Keratinocyte (primary cell): ENCODE data around the gene FGD4. TPM values are rescaled to one million over a fixed set of nuclear protein-coding genes. Genes with fewer than 3 reads are reported as not detected.

ENCODE experiments used
- DNase-seq: peaks from one replicate; pipeline ENCODE4 v3.0.0-alpha.2; 2011; ENCODE audit warnings: low read depth, missing footprints, low spot score
- FAIRE-seq: peaks from 2 replicates; lab custom pipeline; 2011; peaks lifted over from hg19 to GRCh38; lab: Jason Lieb, UNC
- H2AFZ ChIP-seq: 2 replicates; pipeline ENCODE4 v1.6.0; 2012; ENCODE audit warnings: low read length, control low read depth, inconsistent platforms; ENCODE audit not compliant: control insufficient read depth
- H3K27ac ChIP-seq: 2 replicates; pipeline ENCODE4 v1.5.1; 2011; ENCODE audit warnings: low read length; ENCODE audit not compliant: control insufficient read depth, insufficient read depth
- H3K27me3 ChIP-seq: 3 replicates; pipeline ENCODE4 v1.6.0; 2011; ENCODE audit warnings: low read length; ENCODE audit not compliant: control insufficient read depth, insufficient read depth; ENCODE audit errors: extremely low read depth
- H3K36me3 ChIP-seq, 2 experiments: 2 replicates in 1 of 2; 3 replicates in 1 of 2; pipeline ENCODE4 v1.5.1; 2011; ENCODE audit warnings: low read length in 2 of 2, mild to moderate bottlenecking in 1 of 2; ENCODE audit not compliant: control insufficient read depth in 2 of 2, insufficient read depth in 2 of 2; ENCODE audit errors: extremely low read depth in 1 of 2
- H3K4me1 ChIP-seq: 3 replicates; pipeline ENCODE4 v1.5.1; 2011; ENCODE audit warnings: low read length; ENCODE audit not compliant: control insufficient read depth, insufficient read depth; ENCODE audit errors: extremely low read depth
- H3K4me2 ChIP-seq: 3 replicates; pipeline ENCODE4 v1.6.0; 2011; ENCODE audit warnings: low read depth, low read length; ENCODE audit not compliant: control insufficient read depth, insufficient read depth; ENCODE audit errors: extremely low read depth
- H3K4me3 ChIP-seq, 3 experiments: fragments of 200-600 bp in 1 of 3; sonication (generic) in 1 of 3; 2 replicates in 2 of 3; 3 replicates in 1 of 3; pipeline ENCODE4 v1.5.1; 2011 to 2016; ENCODE audit warnings: low read length in 3 of 3, mild to moderate bottlenecking in 3 of 3, control low read depth in 2 of 3, inconsistent platforms in 1 of 3, low read depth in 1 of 3, mixed read lengths in 1 of 3, mixed run types in 1 of 3, moderate library complexity in 1 of 3; ENCODE audit not compliant: control insufficient read depth in 2 of 3, insufficient read depth in 2 of 3; ENCODE audit errors: extremely low read depth in 1 of 3
- H3K79me2 ChIP-seq: 2 replicates; pipeline ENCODE4 v1.6.0; 2012; ENCODE audit warnings: low read length; ENCODE audit not compliant: control insufficient read depth, insufficient read depth
- H3K9ac ChIP-seq: 3 replicates; pipeline ENCODE4 v1.6.0; 2011; ENCODE audit warnings: low read length; ENCODE audit not compliant: control insufficient read depth, insufficient read depth; ENCODE audit errors: extremely low read depth
- H3K9me1 ChIP-seq: 3 replicates; pipeline ENCODE4 v1.6.0; 2011; ENCODE audit warnings: low read length; ENCODE audit not compliant: control insufficient read depth, insufficient read depth; ENCODE audit errors: extremely low read depth
- H3K9me3 ChIP-seq: 2 replicates; pipeline ENCODE4 v1.5.1; 2012; ENCODE audit warnings: low read depth, low read length; ENCODE audit not compliant: control insufficient read depth
- H4K20me1 ChIP-seq: 3 replicates; pipeline ENCODE4 v1.6.0; 2011; ENCODE audit warnings: low read length; ENCODE audit not compliant: control insufficient read depth, insufficient read depth; ENCODE audit errors: extremely low read depth
- EZH2 ChIP-seq: IDR thresholded peaks from one replicate; pipeline ENCODE4 v1.6.1; 2012; ENCODE audit warnings: inconsistent platforms, mild to moderate bottlenecking, low read length, moderate library complexity
- dilution Hi-C: fragments of 300-500 bp; cut with MboI; formaldehyde crosslinking; loops from one replicate; pipeline ENCODE4 v1.7.0; 2020; ENCODE audit warnings: low sequenced_read_pairs; ENCODE audit not compliant: extremely low pct_ligation_motif_present
- polyA plus RNA-seq, 5 experiments: library from polyadenylated mRNA; depleted of rRNA in 3 of 5; stranded (reverse) in 3 of 5; stranded (forward) in 1 of 5; unstranded in 1 of 5; fragments of >200 nt; gene quantifications; 1 replicate in 1 of 5; 2 replicates in 3 of 5; 3 replicates in 1 of 5; pipeline versions ENCODE4 v1.2.1 to v1.2.3, GENCODE V29; 2011 to 2012; ENCODE audit warnings: missing spikeins in 2 of 5, low read depth in 1 of 5, low replicate concordance in 1 of 5
- TF ChIP-seq, protein P1 (sequence below), 3 experiments: IDR thresholded peaks in 1 of 3; conservative IDR thresholded peaks in 1 of 3; optimal IDR thresholded peaks in 1 of 3; 2 replicates in 2 of 3; 3 replicates in 1 of 3; pipeline versions ENCODE3 to v1.5.1; 2011; ENCODE audit warnings: low read length in 3 of 3, mild to moderate bottlenecking in 3 of 3, moderate library complexity in 2 of 3, control low read depth in 1 of 3, inconsistent platforms in 1 of 3; ENCODE audit not compliant: insufficient read depth in 2 of 3; ENCODE audit errors: extremely low read depth in 1 of 3

FGD4 gene
- polyA plus RNA-seq, 1 donor (not counting 4 experiments of a cell fraction or from before 2014, with no cell fraction given) = 10.5 TPM

DNA sequence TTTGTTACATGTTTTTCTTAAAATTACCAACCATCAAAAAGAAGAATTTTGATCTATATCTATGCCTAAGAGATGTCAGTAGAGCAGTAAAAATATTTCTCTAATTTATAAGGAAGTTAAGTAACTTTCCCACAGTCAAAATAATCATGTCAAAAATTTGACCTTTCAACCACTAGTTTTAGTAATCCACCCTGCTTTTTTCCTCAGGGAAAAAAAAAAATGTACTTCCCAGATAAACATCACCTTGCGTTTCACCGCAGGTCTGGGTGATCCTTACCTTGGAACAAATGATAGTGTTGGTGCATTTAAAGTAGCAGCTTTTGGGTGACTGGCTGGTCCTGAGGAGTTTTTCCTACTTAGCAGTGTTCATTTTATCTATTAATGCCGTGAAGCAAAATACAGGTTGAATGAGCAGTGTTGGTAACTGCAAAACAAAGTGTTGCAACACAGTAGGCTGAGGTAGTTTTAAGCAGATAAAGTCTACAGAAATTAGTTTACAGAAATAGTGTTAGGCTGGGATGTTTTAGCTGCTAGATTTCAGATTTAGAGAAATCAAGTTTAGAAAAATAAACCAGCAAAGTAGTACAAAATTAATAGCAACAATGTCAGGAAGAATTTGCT, 142.5 kb downstream of the FGD4 start:
- FAIRE-seq = no peak
- H3K27ac ChIP-seq = no peak overlapping the region
- H4K20me1 ChIP-seq = peaks cover 6% of the 10 kb centered on the region

DNA sequence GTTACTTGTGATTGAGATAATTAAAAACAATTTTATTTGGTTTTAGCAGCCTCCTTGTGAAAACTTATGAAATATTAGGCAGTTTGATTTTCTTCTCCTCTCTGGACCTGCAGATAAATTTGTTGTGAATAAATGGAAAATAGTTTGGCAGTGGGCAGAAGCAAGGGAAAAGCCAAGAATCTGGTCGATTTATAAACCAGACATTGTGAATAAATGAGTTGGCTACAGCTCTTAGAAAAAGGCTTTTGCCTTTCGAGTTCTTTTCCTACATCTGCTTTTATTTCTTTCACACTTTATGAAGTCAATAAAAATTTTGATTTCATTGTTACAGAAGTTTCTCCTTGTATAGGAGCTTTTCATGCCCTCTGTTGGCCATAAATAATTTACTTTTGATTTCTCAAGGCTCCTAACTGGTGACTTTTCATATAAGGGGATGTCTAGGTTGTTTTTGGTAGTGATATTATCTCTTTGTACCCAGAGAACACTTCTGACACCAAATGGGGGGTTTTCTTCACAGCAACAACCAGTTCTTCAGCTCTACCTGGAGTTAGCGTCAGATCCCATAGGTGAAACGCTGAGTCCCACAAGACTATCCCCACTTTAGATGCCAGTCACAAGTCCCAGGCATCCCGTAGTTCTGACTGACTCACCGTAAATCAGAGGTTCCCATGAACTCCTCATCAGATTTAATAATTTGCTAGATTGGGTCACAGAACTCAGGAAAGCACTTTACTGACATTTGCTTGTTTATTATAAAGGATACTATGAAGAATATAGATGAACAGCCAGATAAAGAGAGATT, 143.3 kb downstream of the FGD4 start:
- peaks cover 8% of the 10 kb centered on the region for H3K4me1 ChIP-seq
- H3K27ac ChIP-seq = no peak overlapping the region
- H3K79me2 ChIP-seq = peaks cover 5% of the 10 kb centered on the region
- no peak overlapping the region for H3K9ac ChIP-seq
- no peak overlapping the region for H3K4me2 ChIP-seq
- dilution Hi-C loops = no loop called here
- H2AFZ ChIP-seq = no peak overlapping the region
- peaks cover 6% of the 10 kb centered on the region for H4K20me1 ChIP-seq
- TF ChIP-seq, protein P1, sequence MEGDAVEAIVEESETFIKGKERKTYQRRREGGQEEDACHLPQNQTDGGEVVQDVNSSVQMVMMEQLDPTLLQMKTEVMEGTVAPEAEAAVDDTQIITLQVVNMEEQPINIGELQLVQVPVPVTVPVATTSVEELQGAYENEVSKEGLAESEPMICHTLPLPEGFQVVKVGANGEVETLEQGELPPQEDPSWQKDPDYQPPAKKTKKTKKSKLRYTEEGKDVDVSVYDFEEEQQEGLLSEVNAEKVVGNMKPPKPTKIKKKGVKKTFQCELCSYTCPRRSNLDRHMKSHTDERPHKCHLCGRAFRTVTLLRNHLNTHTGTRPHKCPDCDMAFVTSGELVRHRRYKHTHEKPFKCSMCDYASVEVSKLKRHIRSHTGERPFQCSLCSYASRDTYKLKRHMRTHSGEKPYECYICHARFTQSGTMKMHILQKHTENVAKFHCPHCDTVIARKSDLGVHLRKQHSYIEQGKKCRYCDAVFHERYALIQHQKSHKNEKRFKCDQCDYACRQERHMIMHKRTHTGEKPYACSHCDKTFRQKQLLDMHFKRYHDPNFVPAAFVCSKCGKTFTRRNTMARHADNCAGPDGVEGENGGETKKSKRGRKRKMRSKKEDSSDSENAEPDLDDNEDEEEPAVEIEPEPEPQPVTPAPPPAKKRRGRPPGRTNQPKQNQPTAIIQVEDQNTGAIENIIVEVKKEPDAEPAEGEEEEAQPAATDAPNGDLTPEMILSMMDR (optimal IDR thresholded peaks at IDR 0.05 in 1 of 3, IDR thresholded peaks at IDR 0.05 in 1 of 3, conservative IDR thresholded peaks at IDR 0.05 in 1 of 3; ENCODE audit: extremely low read depth in 1 of 3, insufficient read depth in 2 of 3, low read length in 3 of 3) = no peak
- no peak for TF ChIP-seq EZH2
- peaks cover 2% of the 10 kb centered on the region for H3K9me1 ChIP-seq
- H3K36me3 ChIP-seq = no peaks in the 10 kb centered on the region
- DNase-seq = no peak
- FAIRE-seq = no peak
- H3K27me3 ChIP-seq = no peaks in the 10 kb centered on the region
- H3K9me3 ChIP-seq = no peaks in the 10 kb centered on the region
- H3K4me3 ChIP-seq = no peak overlapping the region

More for the DNA sequence above, 142.5 kb downstream of the FGD4 start:
- Histone ChIP-seq H3K9ac (no peak overlapping the region), H3K4me1 (peaks cover 8% of the 10 kb centered on the region), H3K4me3 (no peak overlapping the region), H3K79me2 (peaks cover 11% of the 10 kb centered on the region), H3K36me3 (no peaks in the 10 kb centered on the region), H3K27me3 (no peaks in the 10 kb centered on the region), H3K9me1 (peaks cover 2% of the 10 kb centered on the region), H2AFZ (no peak overlapping the region), H3K4me2 (no peak overlapping the region), H3K9me3 (no peaks in the 10 kb centered on the region)
- dilution Hi-C loops = no loop called here
- no peak for TF ChIP-seq EZH2
- TF ChIP-seq, protein P1 (optimal IDR thresholded peaks at IDR 0.05 in 1 of 3, IDR thresholded peaks at IDR 0.05 in 1 of 3, conservative IDR thresholded peaks at IDR 0.05 in 1 of 3; ENCODE audit: extremely low read depth in 1 of 3, insufficient read depth in 2 of 3, low read length in 3 of 3) = no peak
- no peak for DNase-seq
